HUES6 (cell line): ENCODE data around the gene RBM3.

Experiments
- H3K27ac ChIP-seq: 2 replicates; pipeline ENCODE4 v1.7.0; 2013; ENCODE audit warnings: low read depth, mild to moderate bottlenecking, low read length, inconsistent platforms
- H3K27me3 ChIP-seq: 2 replicates; pipeline ENCODE4 v1.6.1; 2013; ENCODE audit warnings: low read length; ENCODE audit not compliant: control insufficient read depth, insufficient read depth
- H3K36me3 ChIP-seq: 2 replicates; pipeline ENCODE4 v1.6.1; 2013; ENCODE audit warnings: low read length; ENCODE audit not compliant: control insufficient read depth, insufficient read depth
- H3K4me1 ChIP-seq: 2 replicates; pipeline ENCODE4 v1.6.1; 2013; ENCODE audit warnings: low read length; ENCODE audit not compliant: control insufficient read depth, insufficient read depth
- H3K4me3 ChIP-seq: 2 replicates; pipeline ENCODE4 v1.5.1; 2013; ENCODE audit warnings: low read depth, low read length
- H3K9ac ChIP-seq: one replicate; pipeline ENCODE4 v1.6.1; 2013; ENCODE audit warnings: mild to moderate bottlenecking, low read length
- H3K9me3 ChIP-seq: 2 replicates; pipeline ENCODE4 v1.6.1; 2013; ENCODE audit warnings: low read depth, low read length; ENCODE audit not compliant: control insufficient read depth, insufficient read depth

RBM3 gene

GRCh38 chrX:48578661-48579128 lies 4.4 kb downstream of the RBM3 start:
- Histone ChIP-seq H3K4me3 (no peak overlapping the region), H3K27me3 (no peaks in the 10 kb centered on the region), H3K36me3 (peaks cover 44% of the 10 kb centered on the region), H3K9ac (no peak overlapping the region), H3K9me3 (peaks cover 6% of the 10 kb centered on the region; the same call in 1 of the 2 replicates), H3K4me1 (peaks cover 5% of the 10 kb centered on the region; the same call in 1 of the 2 replicates), H3K27ac (no peak overlapping the region)

- H3K36me3 ChIP-seq, result peaks cover 44% of the 10 kb centered on the region
- H3K9me3 ChIP-seq, result peaks cover 6% of the 10 kb centered on the region; the same call in 1 of the 2 replicates
These were observed 5.0 kb downstream of the RBM3 start for GRCh38 chrX:48579259-48579658.

GRCh38 chrX:48580662-48581061 lies 6.4 kb downstream of the RBM3 start:
- Histone ChIP-seq H3K4me1 (peaks cover under 1% of the 10 kb centered on the region; the same call in 1 of the 2 replicates), H3K4me3 (no peak overlapping the region), H3K9me3 (peaks cover 4% of the 10 kb centered on the region; the same call in 1 of the 2 replicates), H3K36me3 (peaks cover 36% of the 10 kb centered on the region), H3K9ac (no peak overlapping the region), H3K27ac (no peak overlapping the region), H3K27me3 (no peaks in the 10 kb centered on the region)

More at GRCh38 chrX:48579259-48579658, 5.0 kb downstream of the RBM3 start:
- H3K4me3 ChIP-seq, result no peak overlapping the region
- H3K9ac ChIP-seq, result no peak overlapping the region
- no peak overlapping the region for H3K27ac ChIP-seq
- H3K27me3 ChIP-seq, result no peaks in the 10 kb centered on the region
- peaks cover 5% of the 10 kb centered on the region; the same call in 1 of the 2 replicates for H3K4me1 ChIP-seq

GRCh38 chrX:48584698-48585097 lies 10.4 kb downstream of the RBM3 start:
- Histone ChIP-seq H3K4me1 (no peaks in the 10 kb centered on the region), H3K27me3 (no peaks in the 10 kb centered on the region), H3K36me3 (no peaks in the 10 kb centered on the region), H3K9ac (no peak overlapping the region), H3K4me3 (no peak overlapping the region), H3K27ac (no peak overlapping the region), H3K9me3 (peaks cover 7% of the 10 kb centered on the region; the same call in 1 of the 2 replicates)

- H3K27ac ChIP-seq, result no peak overlapping the region
- no peak overlapping the region for H3K4me3 ChIP-seq
- peaks cover 15% of the 10 kb centered on the region; the same call in 1 of the 2 replicates for H3K9me3 ChIP-seq
- H3K36me3 ChIP-seq, result no peaks in the 10 kb centered on the region
- H3K4me1 ChIP-seq, result no peaks in the 10 kb centered on the region
- H3K27me3 ChIP-seq, result no peaks in the 10 kb centered on the region
- no peak overlapping the region for H3K9ac ChIP-seq
These were observed 15.3 kb downstream of the RBM3 start for GRCh38 chrX:48589482-48590162.

GRCh38 chrX:48590203-48591103 lies 16.2 kb downstream of the RBM3 start:
- Histone ChIP-seq H3K4me1 (no peaks in the 10 kb centered on the region), H3K9ac (no peak overlapping the region), H3K36me3 (no peaks in the 10 kb centered on the region), H3K4me3 (no peak overlapping the region), H3K27me3 (no peaks in the 10 kb centered on the region), H3K9me3 (peaks cover 15% of the 10 kb centered on the region; the same call in 1 of the 2 replicates), H3K27ac (no peak overlapping the region)

GRCh38 chrX:48591255-48591791 lies 17.0 kb downstream of the RBM3 start:
- H3K4me1 ChIP-seq, result no peaks in the 10 kb centered on the region
- H3K9me3 ChIP-seq, result peaks cover 12% of the 10 kb centered on the region; the same call in 1 of the 2 replicates
- H3K9ac ChIP-seq, result no peak overlapping the region
- H3K4me3 ChIP-seq, result no peak overlapping the region
- no peaks in the 10 kb centered on the region for H3K27me3 ChIP-seq
- no peaks in the 10 kb centered on the region for H3K36me3 ChIP-seq
- H3K27ac ChIP-seq, result no peak overlapping the region

GRCh38 chrX:48592971-48593370 lies 18.7 kb downstream of the RBM3 start:
- no peak overlapping the region for H3K27ac ChIP-seq
- peaks cover 12% of the 10 kb centered on the region; the same call in 1 of the 2 replicates for H3K9me3 ChIP-seq
- H3K27me3 ChIP-seq, result no peaks in the 10 kb centered on the region
- H3K9ac ChIP-seq, result no peak overlapping the region
- no peak overlapping the region for H3K4me3 ChIP-seq
- no peaks in the 10 kb centered on the region for H3K36me3 ChIP-seq
- no peaks in the 10 kb centered on the region for H3K4me1 ChIP-seq

- H3K4me3 ChIP-seq, result no peak overlapping the region
- H3K27ac ChIP-seq, result no peak overlapping the region
- no peaks in the 10 kb centered on the region for H3K27me3 ChIP-seq
- H3K9ac ChIP-seq, result no peak overlapping the region
- peaks cover 12% of the 10 kb centered on the region for H3K36me3 ChIP-seq
- peaks cover 19% of the 10 kb centered on the region; the same call in 1 of the 2 replicates for H3K9me3 ChIP-seq
- H3K4me1 ChIP-seq, result peaks cover 4% of the 10 kb centered on the region; the same call in 1 of the 2 replicates
These were observed 21.6 kb downstream of the RBM3 start for GRCh38 chrX:48595929-48596328.

GRCh38 chrX:48597353-48598264 lies 23.3 kb downstream of the RBM3 start, which contains the start of gene WDR13:
TSS of gene WDR13 (plus strand) at chrX:48597492. CDS start at chrX:48597997, 505 bp downstream.
- Histone ChIP-seq H3K9me3 (peaks cover 16% of the 10 kb centered on the region; the same call in 1 of the 2 replicates), H3K27me3 (no peaks in the 10 kb centered on the region), H3K9ac (peak within 1 kb of the TSS; percentile 99), H3K36me3 (peaks cover 24% of the 10 kb centered on the region), H3K4me1 (peaks cover 4% of the 10 kb centered on the region; the same call in 1 of the 2 replicates), H3K4me3 (peak within 1 kb of the TSS; percentile 98), H3K27ac (peak within 1 kb of the TSS; percentile 89; the same call in 1 of the 2 replicates)
